ENCODE measurements around the gene TMSB10. TPM values are rescaled to one million over a fixed set of nuclear protein-coding genes. Genes with fewer than 3 reads are reported as not detected.

The TMSB10 gene
- total RNA-seq, 1 donor from 2014 or later = 925 TPM

GRCh38 chr2:84888401-84889276, 16.8 kb upstream of the TMSB10 start:
- peaks cover 29% of the 10 kb centered on the region for H3K4me1 Mint-ChIP-seq
- intact Hi-C loops (cut with micrococcal nuclease) = loop anchor here (1.0 to 5.0 kb wide), 5 partner anchors 8 to 1554 kb away; partner anchors contain the start of genes KDM3A and TMSB10
- POLR2A ChIA-PET = interaction anchor here (0.5 to 6.6 kb wide), 12 partner anchors 9 to 70 kb away, joined by 3 to 82 read pairs (median 14); partner anchors contain the start of genes TMSB10 and TRABD2A
- no peaks in the 10 kb centered on the region for H3K36me3 Mint-ChIP-seq (ENCODE audit: low read depth)
- CTCF ChIA-PET = interaction anchor here (0.5 to 3.8 kb wide), 5 partner anchors 8 to 37 kb away, joined by 3 to 28 read pairs (median 9); partner anchors contain the start of genes TMSB10 and TRABD2A
- TF ChIP-seq CTCF (IDR thresholded peaks at IDR 0.05) = no peak
- H3K27me3 Mint-ChIP-seq = no peaks in the 10 kb centered on the region
- DNase-seq (peak; percentile 35), ATAC-seq (ENCODE audit: low read depth) (peak; percentile 100)
- no peaks in the 10 kb centered on the region for H3K9me3 Mint-ChIP-seq
- peak overlapping the region; percentile 77 for H3K4me3 Mint-ChIP-seq
- H3K27ac Mint-ChIP-seq = peak overlapping the region; percentile 96

- Mint-ChIP-seq H3K36me3 (ENCODE audit: low read depth) (no peaks in the 10 kb centered on the region), H3K9me3 (no peaks in the 10 kb centered on the region), H3K4me1 (peaks cover 35% of the 10 kb centered on the region), H3K27me3 (no peaks in the 10 kb centered on the region), H3K4me3 (peak overlapping the region; percentile 77), H3K27ac (peak overlapping the region; percentile 96)
- intact Hi-C loops (cut with micrococcal nuclease) = loop anchor here (1.0 to 5.0 kb wide), 4 partner anchors 9 to 1553 kb away; partner anchors contain the start of genes KDM3A and TMSB10
- ATAC-seq (ENCODE audit: low read depth) = peak; percentile 16
- ChIA-PET CTCF (interaction anchor here (1.0 to 3.8 kb wide), 4 partner anchors 9 to 37 kb away, joined by 3 to 28 read pairs (median 12); partner anchors contain the start of genes TMSB10 and TRABD2A), POLR2A (interaction anchor here (0.7 to 6.6 kb wide), 12 partner anchors 9 to 672 kb away, joined by 3 to 82 read pairs (median 14); partner anchors contain the start of genes GGCX, TMSB10 and TRABD2A)
- no peak for DNase-seq
- TF ChIP-seq CTCF (IDR thresholded peaks at IDR 0.05) = no peak
These were observed 16.1 kb upstream of the TMSB10 start for GRCh38 chr2:84889332-84889731.

- POLR2A ChIA-PET = interaction anchor here (0.8 to 6.6 kb wide), 4 partner anchors 9 to 55 kb away, joined by 3 to 82 read pairs (median 3); partner anchors contain the start of gene TMSB10
- TF ChIP-seq CTCF (IDR thresholded peaks at IDR 0.05) = no peak
- Mint-ChIP-seq H3K27ac (no peak overlapping the region), H3K36me3 (ENCODE audit: low read depth) (no peaks in the 10 kb centered on the region), H3K4me3 (no peak overlapping the region), H3K9me3 (no peaks in the 10 kb centered on the region), H3K27me3 (no peaks in the 10 kb centered on the region), H3K4me1 (peaks cover 54% of the 10 kb centered on the region)
- DNase-seq (no peak), ATAC-seq (ENCODE audit: low read depth) (no peak)
- CTCF ChIA-PET = interaction anchor here (0.5 kb wide), 1 partner anchor 409 kb away, joined by 4 read pairs; no protein-coding TSS in a partner anchor
- intact Hi-C loops (cut with micrococcal nuclease) = no loop called here
These were observed 14.0 kb upstream of the TMSB10 start for GRCh38 chr2:84891355-84892010.

- Mint-ChIP-seq H3K27ac (peak overlapping the region; percentile 89), H3K4me3 (peak overlapping the region; percentile 60), H3K4me1 (peaks cover 52% of the 10 kb centered on the region), H3K27me3 (no peaks in the 10 kb centered on the region), H3K36me3 (ENCODE audit: low read depth) (no peaks in the 10 kb centered on the region), H3K9me3 (no peaks in the 10 kb centered on the region)
- no peak for TF ChIP-seq CTCF (IDR thresholded peaks at IDR 0.05)
- ATAC-seq (ENCODE audit: low read depth) (no peak), DNase-seq (no peak)
- ChIA-PET CTCF (interaction anchor here (1.0 to 3.8 kb wide), 4 partner anchors 12 to 52 kb away, joined by 3 to 23 read pairs (median 8); no protein-coding TSS in a partner anchor), POLR2A (interaction anchor here (0.7 to 3.9 kb wide), 9 partner anchors 12 to 433 kb away, joined by 4 to 61 read pairs (median 8); partner anchors contain the start of genes KCMF1, TGOLN2, TMSB10 and TRABD2A)
- intact Hi-C loops (cut with micrococcal nuclease) = loop anchor here (1.0 kb wide), 2 partner anchors 12 to 13 kb away; no protein-coding TSS in a partner anchor
These were observed 11.3 kb upstream of the TMSB10 start for GRCh38 chr2:84894131-84894586.
